Measurements from ENCODE around the gene GGCX. TPM values are rescaled to one million over a fixed set of nuclear protein-coding genes. Genes with fewer than 3 reads are reported as not detected.
A peak's percentile ranks its signal among the peaks of the same experiment; 100 is the strongest.
"Not testable (repeated sequence)": the region's sequence is repeated elsewhere in the genome, so short reads cannot be mapped to it uniquely, and the experiment has no call there.

Gene GGCX
- total and polyA plus RNA-seq, 3 experiments from 2014 or later = 15.7 to 23.3 (median 22.3) TPM

DNA sequence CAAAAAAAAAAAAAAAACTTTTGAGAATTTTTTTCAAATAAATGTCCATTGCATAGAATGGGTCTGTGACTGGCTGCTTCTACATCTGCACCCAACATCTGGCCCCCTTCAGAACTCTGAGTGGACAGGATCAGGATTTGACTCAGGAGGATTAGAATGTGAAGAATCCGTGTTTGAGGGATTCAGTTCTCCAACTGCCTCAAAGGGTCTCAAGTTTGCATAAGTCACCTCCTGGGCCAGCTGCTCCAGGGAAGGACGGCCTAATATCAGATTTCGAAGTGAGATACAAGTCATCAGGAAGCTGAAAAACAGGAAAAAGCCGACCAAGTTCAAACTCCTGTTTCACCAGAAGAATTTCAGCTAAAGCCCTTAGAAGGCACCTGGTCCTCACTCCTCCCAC lies 11.5 kb downstream of the GGCX start:
- Histone ChIP-seq H3K9me3 (ENCODE audit: low read length) (no peaks in the 10 kb centered on the region), H3K27me3 (ENCODE audit: insufficient read depth, low read length, poor library complexity, severe bottlenecking) (no peaks in the 10 kb centered on the region), H3K4me1 (ENCODE audit: insufficient read depth, low read length) (no peaks in the 10 kb centered on the region), H3K27ac (ENCODE audit: low read depth, low read length) (no peak overlapping the region), H3K36me3 (ENCODE audit: insufficient read depth, low read length) (peaks cover 35% of the 10 kb centered on the region), H3K4me3 (ENCODE audit: low read length) (no peak overlapping the region)
- ChIA-PET CTCF (interaction anchor here (1.2 to 14.9 kb wide), 5 partner anchors 11 to 223 kb away, joined by 3 to 327 read pairs (median 51); partner anchors contain the start of genes MAT2A and SH2D6), POLR2A (interaction anchor here (0.6 to 1.7 kb wide), 3 partner anchors 11 to 109 kb away, joined by 3 to 7 read pairs (median 3); partner anchors contain the start of gene MAT2A)
- Mint-ChIP-seq H3K27ac (peak overlapping the region in 1 of 8 donors; percentile 76), H3K9me3 (no peaks in the 10 kb centered on the region), H3K4me3 (no peak overlapping the region), H3K4me1 (peaks cover 3 to 6% (median 5%) of the 10 kb centered on the region in 3 donors), H3K36me3 (peaks cover 0 to 83% (median 10%) of the 10 kb centered on the region in 3 donors), H3K27me3 (no peaks in the 10 kb centered on the region)
- DNase-seq = no peak

DNA sequence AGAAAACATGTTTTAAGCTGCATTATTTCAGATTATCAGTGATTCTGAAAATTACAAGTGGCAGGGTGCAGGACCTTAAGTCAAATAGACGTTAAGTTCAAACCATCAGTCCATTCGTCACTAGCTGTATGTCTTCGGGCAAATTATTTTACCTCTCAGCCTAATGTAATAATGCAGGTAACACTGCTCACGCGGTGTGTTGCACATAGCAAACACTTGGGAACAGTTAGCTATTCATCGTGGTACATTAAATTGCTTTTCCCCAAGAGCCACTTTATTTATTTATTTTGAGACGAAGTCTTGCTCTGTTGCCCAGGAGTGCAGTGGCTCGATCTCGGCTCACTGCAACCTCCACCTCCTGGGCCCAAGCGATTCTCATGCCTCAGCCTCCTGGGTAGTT lies 12.2 kb downstream of the GGCX start:
- no peak overlapping the region for H3K4me3 Mint-ChIP-seq
- CTCF ChIA-PET = interaction anchor here (2.0 to 14.9 kb wide), 3 partner anchors 10 to 158 kb away, joined by 13 to 327 read pairs (median 51); partner anchors contain the start of genes MAT2A and SH2D6

DNA sequence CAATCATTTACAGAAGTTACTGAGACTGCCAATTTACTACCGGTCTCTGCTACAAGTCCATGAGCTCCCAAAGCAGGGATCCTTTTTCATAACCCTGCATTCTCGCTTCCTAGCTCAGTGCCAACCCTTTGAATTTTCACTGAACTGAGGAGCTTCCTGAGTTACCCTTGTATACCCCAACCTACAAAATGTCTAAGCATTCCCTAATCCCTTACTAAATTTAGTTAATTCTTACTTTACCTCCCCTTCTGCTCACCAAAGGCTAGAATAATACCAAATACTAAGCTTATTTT lies 12.7 kb downstream of the GGCX start:
- Histone ChIP-seq H3K36me3 (ENCODE audit: insufficient read depth, low read length) (peaks cover 35% of the 10 kb centered on the region), H3K4me1 (ENCODE audit: insufficient read depth, low read length) (no peaks in the 10 kb centered on the region), H3K9me3 (ENCODE audit: low read length) (no peaks in the 10 kb centered on the region), H3K4me3 (ENCODE audit: low read length) (no peak overlapping the region), H3K27me3 (ENCODE audit: insufficient read depth, low read length, poor library complexity, severe bottlenecking) (no peaks in the 10 kb centered on the region), H3K27ac (ENCODE audit: low read depth, low read length) (no peak overlapping the region)
- POLR2A ChIA-PET = interaction anchor here (0.6 to 1.7 kb wide), 2 partner anchors 9 to 43 kb away, joined by 3 to 7 read pairs; partner anchors contain the start of gene MAT2A
- H3K27ac Mint-ChIP-seq = no peak overlapping the region
- CTCF ChIA-PET = interaction anchor here (2.0 to 14.9 kb wide), 3 partner anchors 9 to 157 kb away, joined by 13 to 327 read pairs (median 51); partner anchors contain the start of genes MAT2A and SH2D6
- DNase-seq = no peak
- peaks cover 3 to 9% (median 6%) of the 10 kb centered on the region in 3 donors for H3K4me1 Mint-ChIP-seq
- peaks cover 0 to 82% (median 8%) of the 10 kb centered on the region in 3 donors for H3K36me3 Mint-ChIP-seq
- no peaks in the 10 kb centered on the region for H3K27me3 Mint-ChIP-seq
- H3K4me3 Mint-ChIP-seq = no peak overlapping the region
- H3K9me3 Mint-ChIP-seq = no peaks in the 10 kb centered on the region

More for the DNA sequence above, 12.2 kb downstream of the GGCX start:
- H3K27me3 ChIP-seq (ENCODE audit: insufficient read depth, low read length, poor library complexity, severe bottlenecking) = no peaks in the 10 kb centered on the region
- Mint-ChIP-seq H3K27ac (no peak overlapping the region), H3K36me3 (peaks cover 0 to 83% (median 11%) of the 10 kb centered on the region in 3 donors), H3K4me1 (peaks cover 3 to 8% (median 6%) of the 10 kb centered on the region in 3 donors), H3K9me3 (no peaks in the 10 kb centered on the region), H3K27me3 (no peaks in the 10 kb centered on the region)
- POLR2A ChIA-PET = interaction anchor here (0.6 to 1.7 kb wide), 3 partner anchors 10 to 109 kb away, joined by 3 to 7 read pairs (median 3); partner anchors contain the start of gene MAT2A
- no peak overlapping the region for H3K4me3 ChIP-seq (ENCODE audit: low read length)
- H3K36me3 ChIP-seq (ENCODE audit: insufficient read depth, low read length) = peaks cover 35% of the 10 kb centered on the region
- no peak overlapping the region for H3K27ac ChIP-seq (ENCODE audit: low read depth, low read length)
- no peaks in the 10 kb centered on the region for H3K9me3 ChIP-seq (ENCODE audit: low read length)
- no peaks in the 10 kb centered on the region for H3K4me1 ChIP-seq (ENCODE audit: insufficient read depth, low read length)
- DNase-seq = no peak

DNA sequence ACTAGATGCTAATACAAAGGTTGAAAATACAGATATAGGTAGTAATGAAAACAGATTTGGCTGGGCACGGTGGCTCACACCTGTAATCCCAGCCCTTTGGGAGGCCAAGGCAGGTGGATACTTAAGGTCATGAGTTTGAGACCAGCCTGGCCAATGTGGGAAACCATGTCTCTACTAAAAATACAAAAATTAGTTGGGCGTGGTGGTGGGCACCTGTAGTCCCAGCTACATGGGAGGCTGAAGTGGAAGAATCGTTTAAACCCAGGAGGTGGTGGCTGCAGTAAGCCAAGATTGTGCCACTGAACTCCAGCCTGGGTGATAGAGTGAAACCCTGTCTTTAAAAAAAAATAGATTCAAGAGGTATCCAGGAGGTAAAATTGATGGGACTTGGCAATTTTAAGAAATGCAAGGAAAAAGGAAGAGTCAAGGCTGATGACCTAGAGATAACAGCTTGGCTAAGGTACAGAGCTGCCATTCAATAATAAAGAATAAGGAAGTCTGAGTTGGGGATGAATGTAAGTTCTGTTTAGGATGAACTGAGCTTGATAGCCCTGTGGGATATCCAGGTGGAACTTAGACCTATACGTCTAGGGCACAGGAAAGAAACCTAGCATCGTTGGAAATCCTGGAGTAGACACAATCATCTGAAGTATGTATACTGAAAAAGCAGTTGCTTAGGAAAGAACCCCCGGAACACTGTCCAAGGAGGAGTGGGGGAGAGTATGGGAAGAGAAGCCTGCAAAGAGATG lies 13.3 kb downstream of the GGCX start:
- Histone ChIP-seq H3K9me3 (ENCODE audit: low read length) (no peaks in the 10 kb centered on the region), H3K36me3 (ENCODE audit: insufficient read depth, low read length) (peaks cover 35% of the 10 kb centered on the region), H3K4me3 (ENCODE audit: low read length) (no peak overlapping the region), H3K27ac (ENCODE audit: low read depth, low read length) (no peak overlapping the region), H3K27me3 (ENCODE audit: insufficient read depth, low read length, poor library complexity, severe bottlenecking) (no peaks in the 10 kb centered on the region), H3K4me1 (ENCODE audit: insufficient read depth, low read length) (no peaks in the 10 kb centered on the region)
- Mint-ChIP-seq H3K4me3 (no peak overlapping the region), H3K27me3 (no peaks in the 10 kb centered on the region), H3K9me3 (no peaks in the 10 kb centered on the region), H3K4me1 (peaks cover 3 to 10% (median 9%) of the 10 kb centered on the region in 3 donors), H3K27ac (peak overlapping the region in 5 of 8 donors; percentile 12 to 88 (median 73)), H3K36me3 (peaks cover under 1 to 84% (median 11%) of the 10 kb centered on the region in 3 donors)
- DNase-seq = no peak
- ChIA-PET POLR2A (interaction anchor here (0.6 to 1.7 kb wide), 2 partner anchors 9 to 43 kb away, joined by 3 to 7 read pairs; partner anchors contain the start of gene MAT2A), CTCF (interaction anchor here (2.0 to 14.9 kb wide), 2 partner anchors 9 to 131 kb away, joined by 13 to 327 read pairs; partner anchors contain the start of genes MAT2A and SH2D6)

DNA sequence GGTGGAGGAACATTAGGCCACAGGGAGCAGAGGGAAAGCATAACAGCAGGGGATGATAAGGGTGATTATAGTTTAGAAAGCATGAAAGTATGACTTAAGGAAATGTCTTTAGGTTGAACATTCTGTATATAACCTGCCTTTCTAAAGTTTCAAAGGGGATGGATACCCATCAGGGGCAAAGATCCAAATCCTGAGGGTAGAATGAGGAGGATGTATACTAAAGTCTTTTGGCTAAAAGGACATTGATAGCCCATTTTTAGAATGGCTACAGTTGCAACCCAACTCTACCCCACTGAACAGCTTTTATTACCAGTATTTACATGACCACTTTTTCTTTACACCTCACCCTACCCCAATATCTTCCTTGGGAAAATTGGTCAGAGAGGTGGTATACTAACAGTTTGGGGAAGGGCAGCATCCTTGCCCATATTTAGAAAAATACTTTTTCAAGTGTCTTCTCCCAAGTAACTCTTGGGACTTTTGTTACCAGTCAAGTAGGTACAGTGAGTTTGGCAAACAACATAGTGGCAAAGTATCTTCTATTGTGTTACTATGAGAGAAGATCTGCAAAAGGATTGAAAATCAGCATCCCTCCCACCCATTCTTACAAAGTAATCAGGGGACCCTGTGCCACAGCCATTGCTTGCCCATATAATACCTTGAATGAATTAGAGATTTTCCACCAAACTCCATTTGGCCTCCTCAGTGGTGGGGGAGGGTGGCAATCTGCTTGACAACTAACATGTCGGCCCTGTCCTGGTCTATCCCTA lies 14.0 kb downstream of the GGCX start:
- no peaks in the 10 kb centered on the region for H3K27me3 ChIP-seq (ENCODE audit: insufficient read depth, low read length, poor library complexity, severe bottlenecking)
- H3K27ac ChIP-seq (ENCODE audit: low read depth, low read length) = no peak overlapping the region
- Mint-ChIP-seq H3K36me3 (peaks cover 7 to 84% (median 18%) of the 10 kb centered on the region in 3 donors), H3K4me1 (peaks cover 8 to 17% (median 17%) of the 10 kb centered on the region in 3 donors), H3K27me3 (no peaks in the 10 kb centered on the region), H3K9me3 (no peaks in the 10 kb centered on the region), H3K4me3 (no peak overlapping the region), H3K27ac (peak overlapping the region in 5 of 8 donors; percentile 3 to 88 (median 21))
- H3K4me3 ChIP-seq (ENCODE audit: low read length) = no peak overlapping the region
- H3K4me1 ChIP-seq (ENCODE audit: insufficient read depth, low read length) = no peaks in the 10 kb centered on the region
- H3K36me3 ChIP-seq (ENCODE audit: insufficient read depth, low read length) = peaks cover 35% of the 10 kb centered on the region
- CTCF ChIA-PET = interaction anchor here (2.0 to 14.9 kb wide), 2 partner anchors 8 to 130 kb away, joined by 13 to 327 read pairs; partner anchors contain the start of genes MAT2A and SH2D6
- DNase-seq = no peak
- H3K9me3 ChIP-seq (ENCODE audit: low read length) = no peaks in the 10 kb centered on the region
- POLR2A ChIA-PET = no interaction called here

DNA sequence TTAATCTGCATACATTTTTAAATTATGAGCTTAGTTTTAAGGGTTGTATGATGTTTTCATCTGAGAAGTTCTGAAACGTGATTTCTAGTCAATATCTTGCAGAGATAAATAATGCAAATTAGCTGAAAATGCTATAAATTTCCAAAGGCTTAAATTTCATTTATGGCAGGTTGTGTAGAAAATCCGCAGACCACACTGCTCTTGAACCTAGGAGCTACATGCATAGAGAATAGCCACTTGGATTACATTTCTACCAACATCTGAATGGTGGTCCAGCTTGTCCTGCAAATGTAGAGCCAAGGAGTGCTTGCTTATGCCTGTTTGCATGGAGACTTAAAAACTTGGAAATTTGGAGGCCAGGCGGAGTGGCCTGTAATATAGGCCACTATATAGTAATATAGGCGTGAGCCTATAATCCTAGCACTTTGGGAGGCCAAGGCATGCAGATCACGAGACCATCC lies 15.5 kb downstream of the GGCX start:
- H3K4me1 Mint-ChIP-seq = peaks cover 14 to 27% (median 26%) of the 10 kb centered on the region in 3 donors
- ChIA-PET CTCF (interaction anchor here (1.6 kb wide), 1 partner anchor 126 kb away, joined by 11 read pairs; no protein-coding TSS in a partner anchor), POLR2A (interaction anchor here (0.5 to 1.2 kb wide), 3 partner anchors 8 to 108 kb away, joined by 3 read pairs; no protein-coding TSS in a partner anchor)
- H3K36me3 Mint-ChIP-seq = peaks cover 7 to 84% (median 19%) of the 10 kb centered on the region in 3 donors
- Histone ChIP-seq H3K27me3 (ENCODE audit: insufficient read depth, low read length, poor library complexity, severe bottlenecking) (no peaks in the 10 kb centered on the region), H3K9me3 (ENCODE audit: low read length) (no peaks in the 10 kb centered on the region), H3K4me3 (ENCODE audit: low read length) (no peak overlapping the region), H3K4me1 (ENCODE audit: insufficient read depth, low read length) (peaks cover 5% of the 10 kb centered on the region), H3K27ac (ENCODE audit: low read depth, low read length) (no peak overlapping the region), H3K36me3 (ENCODE audit: insufficient read depth, low read length) (peaks cover 38% of the 10 kb centered on the region)
- peak overlapping the region in 2 of 8 donors; percentile 31 to 43 for H3K27ac Mint-ChIP-seq
- no peak for DNase-seq
- no peaks in the 10 kb centered on the region for H3K9me3 Mint-ChIP-seq
- no peak overlapping the region for H3K4me3 Mint-ChIP-seq
- no peaks in the 10 kb centered on the region for H3K27me3 Mint-ChIP-seq

DNA sequence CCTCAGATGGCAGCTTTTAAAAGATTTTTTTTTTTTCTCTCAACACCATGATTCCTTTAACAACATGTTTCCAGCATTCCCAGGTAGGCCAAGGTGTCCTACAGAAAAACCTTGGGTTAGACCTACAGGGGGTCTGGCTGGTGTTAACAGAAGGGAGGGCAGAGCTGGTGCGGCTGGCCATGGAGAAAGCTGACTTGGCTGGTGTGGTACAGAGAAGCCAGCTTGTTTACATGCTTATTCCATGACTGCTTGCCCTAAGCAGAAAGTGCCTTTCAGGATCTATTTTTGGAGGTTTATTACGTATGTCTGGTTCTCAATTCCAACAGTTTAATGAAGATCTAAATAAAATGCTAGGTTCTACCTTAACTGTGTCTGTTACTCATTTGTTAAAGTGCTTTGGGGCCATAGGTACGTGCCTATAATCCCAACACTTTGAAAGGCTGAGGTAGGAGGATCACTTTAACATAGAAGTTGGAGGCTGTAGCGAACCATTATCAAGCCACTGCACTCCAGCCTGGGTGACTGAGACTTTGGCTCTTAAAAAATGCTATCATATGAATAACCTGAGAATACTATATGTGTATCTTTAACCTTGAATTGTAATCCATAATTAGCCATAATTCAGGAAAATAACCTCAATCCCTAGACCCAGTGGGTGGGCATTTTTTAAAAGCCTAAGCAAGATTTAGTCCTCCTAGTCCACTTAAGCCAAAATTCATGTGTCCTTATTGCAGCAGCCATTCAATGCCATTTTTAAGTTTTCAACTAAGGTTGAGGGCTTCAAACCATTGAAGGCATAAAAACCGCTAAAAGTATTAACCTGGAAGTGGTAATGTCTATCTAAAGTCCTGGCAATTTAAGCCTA lies 16.1 kb downstream of the GGCX start:
- POLR2A ChIA-PET = interaction anchor here (0.5 to 1.2 kb wide), 2 partner anchors 16 to 107 kb away, joined by 3 read pairs; no protein-coding TSS in a partner anchor
- H3K9me3 Mint-ChIP-seq; H3K27me3 ChIP-seq (ENCODE audit: insufficient read depth, low read length, poor library complexity, severe bottlenecking); H3K27me3 Mint-ChIP-seq; DNase-seq; H3K4me3 Mint-ChIP-seq; H3K9me3 ChIP-seq (ENCODE audit: low read length); H3K4me3 ChIP-seq (ENCODE audit: low read length); H3K27ac ChIP-seq (ENCODE audit: low read depth, low read length): not testable (repeated sequence)
- Mint-ChIP-seq H3K27ac (peak overlapping the region in 1 of 8 donors; percentile 31), H3K36me3 (peaks cover 7 to 84% (median 22%) of the 10 kb centered on the region in 3 donors), H3K4me1 (peaks cover 21 to 33% (median 33%) of the 10 kb centered on the region in 3 donors)
- CTCF ChIA-PET = interaction anchor here (1.1 to 1.6 kb wide), 2 partner anchors 125 kb away, joined by 5 to 11 read pairs; no protein-coding TSS in a partner anchor
- Histone ChIP-seq H3K36me3 (ENCODE audit: insufficient read depth, low read length) (peaks cover 31% of the 10 kb centered on the region), H3K4me1 (ENCODE audit: insufficient read depth, low read length) (peaks cover 12% of the 10 kb centered on the region)
